ENCODE results near the gene FOXD1.
"Not testable (repeated sequence)": the region's sequence is repeated elsewhere in the genome, so short reads cannot be mapped to it uniquely, and the experiment has no call there.

Gene FOXD1

DNA sequence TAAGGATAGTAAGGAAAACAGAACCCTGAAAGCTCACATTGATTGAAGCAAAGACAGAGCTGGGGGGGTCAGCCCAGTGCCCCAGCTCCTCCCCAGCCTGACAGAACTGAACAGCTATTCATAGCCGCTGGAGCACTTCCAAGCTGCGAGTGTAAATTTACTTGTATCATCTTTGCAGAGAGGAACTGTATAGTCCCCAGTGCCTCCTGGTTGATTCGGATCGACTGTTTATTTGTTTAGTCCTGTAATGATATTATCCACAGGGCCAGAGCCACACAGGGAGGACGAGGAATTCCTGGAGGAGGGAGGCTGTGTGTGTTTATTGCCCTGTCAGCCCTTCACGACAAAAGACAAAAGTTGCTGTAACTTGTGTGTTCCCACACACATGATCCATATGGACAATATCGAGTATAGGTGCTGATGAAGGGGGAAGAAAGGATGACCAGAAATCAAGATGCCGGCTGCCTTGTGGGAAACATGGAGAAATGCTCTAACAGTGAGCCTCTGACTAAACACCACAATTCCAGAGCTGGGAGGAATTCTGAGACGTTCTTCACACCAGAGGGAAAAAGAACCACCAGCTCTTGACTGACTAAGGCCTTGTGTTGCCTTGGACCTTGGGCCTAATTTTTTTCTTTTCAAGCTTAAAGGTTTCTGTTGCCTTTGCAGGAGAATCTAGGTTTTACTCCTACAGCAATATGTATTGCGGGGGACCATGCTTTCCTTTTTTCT is 31.1 kb downstream of the FOXD1 start:
- no peak for DNase-seq (ENCODE audit: low read depth)

DNA sequence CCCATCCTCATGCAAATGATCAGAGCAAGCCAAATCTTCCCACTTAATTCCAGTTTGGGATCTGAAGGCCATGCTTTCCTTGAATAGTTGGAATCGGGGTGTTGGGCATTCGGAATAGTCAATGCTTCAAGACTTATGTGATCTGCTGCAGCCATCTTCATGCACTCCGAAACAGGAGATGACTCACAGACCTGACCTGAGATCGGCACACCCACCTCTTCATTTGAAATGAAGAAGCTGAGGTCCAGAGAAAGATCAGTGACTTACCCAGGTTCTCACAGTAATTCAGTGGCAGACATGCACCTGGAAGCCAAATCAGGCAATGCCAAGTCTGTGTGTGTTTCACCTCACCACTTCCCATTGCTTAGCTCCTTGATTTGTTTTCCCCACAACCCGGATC is 33.0 kb downstream of the FOXD1 start:
- no peak for DNase-seq (ENCODE audit: low read depth)

DNA sequence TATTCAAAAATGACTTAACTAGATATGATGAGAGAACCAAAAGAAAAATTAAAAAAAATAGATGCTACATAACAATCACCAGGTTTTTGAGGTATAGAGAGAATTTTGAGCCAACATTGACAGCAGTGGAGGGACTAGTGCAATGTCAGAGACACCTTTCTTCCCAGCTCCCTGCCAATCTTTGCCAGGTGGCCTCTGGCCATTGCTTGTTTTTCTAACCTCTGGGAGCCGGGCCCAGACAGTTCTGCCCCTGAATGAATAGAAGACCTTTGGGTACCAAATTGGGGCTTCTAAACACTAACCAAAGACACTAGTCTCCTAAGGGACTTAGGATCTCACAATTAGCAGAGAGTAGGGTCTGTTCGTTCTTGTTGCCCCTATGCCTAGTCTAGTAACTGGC is 33.4 kb downstream of the FOXD1 start:
- DNase-seq (ENCODE audit: low read depth) = no peak

DNA sequence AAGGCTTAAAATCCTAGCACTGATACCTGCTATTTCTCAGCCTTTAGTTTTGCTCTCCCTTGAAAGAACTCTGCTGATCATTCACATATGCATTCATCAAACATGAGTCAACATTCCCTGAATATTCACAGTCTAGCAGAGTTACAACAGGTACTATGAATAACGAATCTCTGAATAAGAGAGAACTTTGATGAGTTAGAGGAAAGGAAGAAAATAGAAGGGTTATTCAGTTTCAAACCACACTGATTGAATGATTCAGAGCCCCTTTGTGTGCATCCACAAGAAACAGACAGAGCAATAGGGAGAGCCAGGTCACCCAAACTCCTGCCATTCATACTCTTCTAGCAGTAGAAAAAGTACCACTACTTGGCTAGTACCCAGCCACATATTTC is 36.0 kb downstream of the FOXD1 start:
- no peak for DNase-seq (ENCODE audit: low read depth)

DNA sequence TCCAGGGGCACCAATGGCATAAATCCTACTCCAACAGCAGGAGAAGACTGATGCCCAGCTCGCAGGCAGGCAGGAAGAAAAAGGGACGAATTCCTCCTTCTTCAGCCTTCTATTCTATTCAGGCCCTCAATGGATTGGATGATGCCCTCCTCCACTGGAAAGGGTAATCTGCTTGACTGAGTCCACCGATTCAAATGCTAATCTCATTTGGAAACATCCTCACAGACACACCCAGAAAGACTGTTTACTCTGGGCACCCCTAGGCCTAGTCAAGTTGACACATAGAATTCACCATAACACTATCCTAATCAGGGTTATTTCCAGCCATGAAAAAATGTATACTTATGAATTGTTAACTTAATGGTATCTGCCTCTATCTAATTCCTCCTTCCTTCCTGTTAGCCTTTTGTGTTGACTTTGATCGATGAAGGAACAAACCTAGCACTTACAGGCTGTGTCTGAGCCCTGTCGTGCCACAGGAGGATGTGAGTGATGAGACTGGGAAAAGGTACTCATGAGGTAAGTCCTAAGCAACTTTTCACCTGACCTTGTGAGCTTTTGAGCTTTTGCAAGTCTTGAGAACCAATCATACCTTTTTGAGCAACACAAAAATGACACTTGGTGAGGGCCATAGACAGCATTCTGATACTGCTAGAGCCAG is 36.5 kb downstream of the FOXD1 start:
- DNase-seq (ENCODE audit: low read depth) = no peak

DNA sequence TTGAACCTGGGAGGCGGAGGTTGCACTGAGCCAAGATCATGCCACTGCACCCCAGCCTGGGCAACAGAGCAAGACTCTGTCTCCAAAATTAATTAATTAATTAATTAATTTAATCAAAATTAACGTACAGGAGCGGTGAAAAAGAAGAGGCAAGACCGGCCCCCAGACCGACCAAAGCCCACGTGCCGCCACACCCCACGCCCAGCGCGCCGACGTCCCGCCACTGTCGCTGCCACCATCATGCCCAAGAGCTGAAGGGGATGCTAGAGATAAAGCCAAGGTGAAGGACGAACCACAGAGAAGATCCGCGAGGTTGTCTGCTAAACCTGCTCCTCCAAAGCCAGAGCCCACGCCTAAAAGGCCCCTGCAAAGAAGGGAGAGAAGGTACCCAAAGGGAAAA is 38.6 kb downstream of the FOXD1 start:
- not testable (repeated sequence) for DNase-seq (ENCODE audit: low read depth)

DNA sequence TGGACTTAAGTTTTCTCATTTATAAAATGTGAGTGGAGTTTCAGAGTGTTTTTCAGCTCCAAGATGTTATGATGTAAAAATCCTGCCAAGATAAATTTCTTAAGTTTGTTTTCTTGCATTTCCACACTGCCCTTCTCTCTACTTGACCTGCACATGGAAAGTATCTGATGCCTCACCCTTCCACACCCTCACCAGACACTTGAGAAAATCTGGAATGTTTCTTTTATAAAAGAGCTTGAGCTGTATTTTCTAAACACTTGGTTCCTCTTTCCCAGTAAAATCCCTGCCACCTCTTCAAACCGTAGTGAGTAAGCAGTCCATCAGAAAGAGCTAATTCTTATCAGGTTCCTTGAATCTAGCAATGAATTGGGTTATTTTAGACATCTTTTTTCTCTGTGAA is 42.9 kb downstream of the FOXD1 start:
- DNase-seq (ENCODE audit: low read depth) = no peak

DNA sequence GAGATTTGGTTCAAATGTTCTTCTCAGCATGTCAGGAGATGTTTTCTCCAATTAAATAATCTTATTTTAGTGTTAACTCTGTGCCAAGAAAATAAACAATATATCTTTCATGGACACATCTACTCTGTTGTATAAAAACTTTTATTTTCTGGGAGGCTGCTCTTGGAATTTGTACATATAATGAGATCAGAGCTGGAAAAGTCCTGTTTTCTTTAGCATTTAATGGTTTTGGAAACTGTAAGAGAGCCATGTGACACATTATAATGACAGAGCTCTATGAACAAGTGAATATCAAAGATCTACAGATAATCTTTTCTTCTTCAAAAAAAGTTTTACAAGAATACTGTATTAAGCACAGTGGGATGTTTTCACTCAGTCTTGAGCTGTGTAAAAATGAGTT is 48.8 kb downstream of the FOXD1 start:
- DNase-seq (ENCODE audit: low read depth) = no peak

All from activated T-helper 1 cell treated with Interleukin-2 at 50 U/mL for 16 hours (primary cell).